Astrocyte (in vitro differentiated cells and primary cell): ENCODE data around the gene RUNX3.

Experiments
- CTCF ChIP-seq: IDR thresholded peaks from 2 replicates; pipeline ENCODE4 v1.5.1; 2011; ENCODE audit warnings: low read depth, mild to moderate bottlenecking, inconsistent platforms, low read length, moderate library complexity; ENCODE audit not compliant: insufficient read depth
- EZH2 ChIP-seq: IDR thresholded peaks from 2 replicates; pipeline ENCODE4 v1.6.1; 2012; ENCODE audit warnings: mild to moderate bottlenecking, low read length, inconsistent platforms; ENCODE audit not compliant: insufficient read depth

DNA sequence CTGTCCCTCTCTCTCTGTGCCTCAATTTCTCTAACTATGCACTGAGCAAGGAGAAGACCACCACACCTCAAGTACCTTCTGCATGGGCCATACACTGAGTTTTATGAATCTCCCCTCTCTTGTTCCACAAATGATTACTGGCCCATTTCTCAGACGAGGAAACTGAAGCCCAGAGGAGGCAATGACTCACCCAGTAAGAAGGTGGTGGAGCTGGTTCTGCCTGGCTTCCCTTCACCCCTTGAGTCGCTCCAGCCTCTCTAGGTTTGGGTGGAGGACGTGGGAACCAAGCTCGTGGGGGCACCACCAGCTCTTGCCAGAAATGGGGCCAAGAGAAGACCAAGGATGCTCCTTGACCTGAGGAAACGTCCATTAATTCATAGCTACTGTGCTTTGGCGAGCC is 21.3 kb upstream of the RUNX3 start:
- no peak for TF ChIP-seq CTCF
- no peak for TF ChIP-seq EZH2
